GM21786 (cell line): ENCODE data around the gene RNF215.
"Not testable (repeated sequence)": the region's sequence is repeated elsewhere in the genome, so short reads cannot be mapped to it uniquely, and the experiment has no call there.

ENCODE experiments used
- ATAC-seq: cut with Tn5 transposase; IDR thresholded peaks from one replicate; pipeline ENCODE4 v1.9.1; 2021; ENCODE audit not compliant: unreplicated experiment

RNF215 gene

DNA sequence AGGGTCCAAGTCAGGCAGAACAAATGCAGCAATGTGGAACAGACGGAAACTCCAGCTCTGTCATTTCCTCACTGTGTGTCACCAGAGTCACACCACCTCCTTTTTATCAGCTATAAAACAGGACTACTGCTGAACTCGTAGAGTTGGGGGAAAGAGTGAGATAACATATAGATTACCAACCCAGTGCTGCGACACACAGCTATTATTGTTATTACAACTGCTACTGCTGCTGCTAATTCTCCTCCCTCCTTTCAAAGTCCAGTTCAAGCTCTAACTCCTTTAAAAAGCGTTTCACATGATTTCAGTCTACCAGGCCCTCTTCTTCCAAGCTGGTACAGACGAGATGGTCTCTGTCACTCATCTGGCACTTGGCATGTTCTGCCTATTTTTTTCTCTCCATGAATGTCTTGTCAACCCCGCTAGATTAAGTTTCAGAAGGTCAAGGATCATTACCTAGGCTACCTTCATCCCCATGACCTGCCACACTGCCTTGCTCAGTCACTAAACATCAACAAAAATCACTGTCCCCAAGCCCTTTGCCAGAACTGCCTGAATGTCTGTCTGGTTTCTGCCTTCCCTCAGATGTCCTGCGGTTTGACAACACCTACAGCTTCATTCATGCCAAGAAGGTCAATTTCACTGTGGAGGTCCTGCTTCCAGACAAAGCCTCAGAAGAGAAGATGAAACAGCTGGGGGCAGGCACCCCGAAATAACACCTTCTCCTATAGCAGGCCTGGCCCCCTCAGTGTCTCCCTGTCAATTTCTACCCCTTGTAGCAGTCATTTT, 34.7 kb upstream of the RNF215 start:
- ATAC-seq = no peak

DNA sequence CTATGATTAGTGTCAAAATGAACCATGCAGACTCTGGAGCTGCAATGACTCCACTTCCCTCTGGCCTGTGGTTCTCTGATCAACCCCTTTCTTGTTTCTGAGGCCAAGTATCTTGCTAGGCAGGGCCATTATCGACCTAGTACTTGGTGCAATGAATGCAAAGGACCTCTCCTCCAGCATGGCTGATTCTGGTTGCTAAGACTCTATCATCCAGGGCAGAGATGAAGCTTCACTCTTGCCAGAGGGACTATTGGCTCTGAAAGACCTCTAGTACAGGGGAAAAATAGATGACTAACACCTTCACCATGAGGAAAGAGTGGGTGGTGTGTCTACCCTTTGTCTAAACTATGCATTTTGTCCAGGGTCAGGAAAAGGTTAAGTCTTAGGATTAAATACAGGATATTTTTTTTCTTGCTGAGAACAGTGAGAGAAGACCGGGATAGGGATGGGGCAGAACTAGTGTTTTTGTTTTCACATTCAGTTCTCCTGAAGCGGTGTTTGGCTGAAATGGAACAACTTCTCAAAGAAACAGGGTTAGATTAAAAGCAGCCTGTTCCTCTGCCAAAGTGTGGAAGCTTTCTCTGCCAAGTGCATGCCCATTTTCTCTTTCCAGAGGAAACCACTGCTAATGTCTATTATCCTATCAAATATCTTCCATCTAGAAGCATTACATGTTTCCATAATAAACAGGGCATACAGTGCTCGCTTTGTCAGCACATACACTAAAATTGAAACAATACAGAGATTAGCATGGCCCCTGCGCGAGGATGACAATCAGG, 33.3 kb upstream of the RNF215 start:
- no peak for ATAC-seq

DNA sequence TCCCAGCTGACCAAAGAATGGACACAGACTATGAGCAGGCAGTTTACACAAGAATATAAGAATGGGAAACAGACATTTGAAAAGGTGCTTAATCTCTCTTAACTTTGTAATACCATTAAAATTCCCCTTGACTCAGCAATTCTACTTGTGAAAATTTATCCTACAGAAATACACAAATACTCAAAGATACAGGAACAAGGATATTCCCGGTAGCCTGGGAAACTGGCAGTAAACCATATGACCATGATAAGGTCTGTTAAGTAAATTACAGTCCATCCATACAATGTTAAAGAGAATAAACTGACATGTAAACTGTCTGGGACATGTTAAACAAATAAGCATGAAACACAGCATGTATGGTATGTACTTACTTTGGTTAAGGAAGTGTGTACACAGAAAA, 29.6 kb upstream of the RNF215 start:
- ATAC-seq = no peak

GRCh38 chr22:30416403-30416802, 29.2 kb upstream of the RNF215 start:
- no peak for ATAC-seq

- ATAC-seq = no peak
Observed at GRCh38 chr22:30414525-30415047, 27.4 kb upstream of the RNF215 start.

DNA sequence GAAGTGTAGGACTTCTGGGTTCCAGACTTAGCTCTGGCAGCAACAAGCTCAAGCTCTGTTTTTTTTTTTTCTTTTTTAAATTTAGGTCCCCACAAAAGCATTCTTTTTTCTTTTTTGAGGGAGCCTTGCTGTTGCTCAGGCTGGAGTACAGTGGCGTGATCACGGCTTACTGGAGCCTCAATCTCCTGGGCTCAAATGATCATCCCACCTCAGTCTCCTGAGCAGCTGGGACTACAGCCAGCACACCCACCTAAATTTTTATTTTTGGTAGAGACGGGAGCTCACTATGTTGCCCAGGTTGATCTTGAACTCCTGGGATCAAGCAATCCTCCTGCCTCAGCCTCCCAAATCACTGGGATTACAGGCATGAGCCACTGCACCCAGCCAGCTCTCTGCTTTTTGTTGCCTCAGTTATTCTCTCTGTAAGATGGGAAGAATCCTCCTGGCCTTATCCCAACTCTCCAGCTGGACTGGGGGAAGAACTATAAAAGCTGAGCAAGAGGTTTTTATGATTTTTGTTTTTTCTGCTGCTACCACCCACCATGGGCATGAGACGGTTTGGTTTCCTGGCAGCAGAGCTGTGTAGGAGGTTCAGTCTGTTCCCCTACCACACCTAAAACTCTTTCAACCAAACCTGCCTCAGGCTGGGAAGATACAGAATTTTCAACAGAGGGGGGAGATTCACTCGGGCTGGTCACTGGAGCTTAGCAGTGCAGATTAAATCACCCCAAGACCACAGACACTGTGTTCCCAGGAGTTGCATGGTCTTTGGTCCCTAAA, 26.7 kb upstream of the RNF215 start:
- no peak for ATAC-seq

GRCh38 chr22:30413001-30413400, 25.8 kb upstream of the RNF215 start:
- ATAC-seq = no peak

GRCh38 chr22:30411780-30412179, 24.6 kb upstream of the RNF215 start:
- no peak for ATAC-seq

DNA sequence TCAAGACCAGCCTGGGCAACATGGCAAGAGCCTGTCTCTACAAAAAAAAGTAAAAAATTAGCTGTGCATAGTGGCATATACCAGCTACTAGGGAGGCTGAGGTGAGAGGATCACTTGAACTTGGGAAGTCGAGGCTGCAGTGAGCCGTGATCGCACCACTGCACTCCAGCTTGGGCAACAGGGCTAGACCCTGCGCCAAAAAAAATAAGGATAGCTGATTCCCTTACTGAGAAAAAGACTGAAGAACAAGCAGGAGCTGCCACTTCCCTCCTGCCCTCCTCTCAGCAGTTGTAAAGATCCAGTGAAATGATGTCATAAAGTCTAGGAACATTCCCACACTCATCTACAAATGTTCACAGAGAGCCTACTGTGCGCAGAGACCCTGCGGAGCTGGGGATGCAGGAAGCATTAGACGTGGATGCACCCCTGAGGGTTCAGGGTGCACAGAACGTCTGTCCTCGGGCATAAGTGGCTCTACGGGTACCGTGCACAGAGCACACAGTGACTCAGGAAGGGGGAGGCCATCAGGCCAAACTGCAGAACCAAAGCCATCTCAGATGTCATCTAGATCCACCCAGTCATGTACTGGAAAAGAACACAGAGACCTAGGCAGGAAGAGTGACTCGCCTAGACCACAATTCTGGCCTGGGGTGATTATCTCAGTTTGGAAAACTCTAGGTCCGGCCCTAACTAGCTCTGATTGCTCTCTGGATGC, 21.3 kb upstream of the RNF215 start:
- no peak for ATAC-seq

GRCh38 chr22:30406400-30406799, 19.2 kb upstream of the RNF215 start:
- ATAC-seq = no peak

GRCh38 chr22:30405731-30406130, 18.5 kb upstream of the RNF215 start:
- ATAC-seq = no peak

GRCh38 chr22:30404307-30404706, 17.1 kb upstream of the RNF215 start:
- ATAC-seq = no peak

DNA sequence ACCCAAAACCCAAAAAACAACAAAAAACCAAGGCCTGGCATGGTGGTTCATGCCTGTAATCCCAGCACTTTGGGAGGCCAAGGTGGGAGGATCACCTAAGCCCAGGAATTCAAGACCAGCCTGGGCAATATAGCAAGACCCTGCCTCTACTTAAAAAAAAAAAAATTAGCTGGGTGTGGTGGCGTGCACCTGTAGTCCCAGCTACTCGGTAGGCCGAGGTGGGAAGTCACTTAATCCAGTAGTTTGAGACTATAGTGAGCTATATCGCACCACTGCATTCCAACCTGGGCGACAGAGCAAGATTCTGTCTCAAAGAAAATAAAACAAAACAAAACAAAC, 15.5 kb upstream of the RNF215 start:
- ATAC-seq = not testable (repeated sequence)

GRCh38 chr22:30402028-30402765, 15.0 kb upstream of the RNF215 start:
- no peak for ATAC-seq

DNA sequence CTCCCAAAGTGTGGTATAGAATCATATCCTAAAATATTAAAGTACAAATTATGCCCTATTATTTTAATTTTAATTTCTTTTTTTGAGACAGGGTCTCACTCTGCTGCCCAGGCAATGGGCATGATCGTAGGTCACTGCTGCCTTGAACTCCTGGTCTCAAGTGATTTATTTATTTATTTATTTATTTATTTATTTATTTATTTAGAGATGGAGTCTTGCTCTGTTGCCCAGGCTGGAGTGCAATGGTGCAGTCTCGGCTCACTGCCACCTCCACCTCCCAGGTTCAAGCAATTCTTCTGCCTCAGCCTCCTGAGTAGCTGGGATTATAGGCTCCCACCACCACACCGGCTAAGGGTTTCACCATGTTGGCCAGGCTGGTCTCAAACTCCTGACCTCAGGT, 13.8 kb upstream of the RNF215 start:
- ATAC-seq = not testable (repeated sequence)

DNA sequence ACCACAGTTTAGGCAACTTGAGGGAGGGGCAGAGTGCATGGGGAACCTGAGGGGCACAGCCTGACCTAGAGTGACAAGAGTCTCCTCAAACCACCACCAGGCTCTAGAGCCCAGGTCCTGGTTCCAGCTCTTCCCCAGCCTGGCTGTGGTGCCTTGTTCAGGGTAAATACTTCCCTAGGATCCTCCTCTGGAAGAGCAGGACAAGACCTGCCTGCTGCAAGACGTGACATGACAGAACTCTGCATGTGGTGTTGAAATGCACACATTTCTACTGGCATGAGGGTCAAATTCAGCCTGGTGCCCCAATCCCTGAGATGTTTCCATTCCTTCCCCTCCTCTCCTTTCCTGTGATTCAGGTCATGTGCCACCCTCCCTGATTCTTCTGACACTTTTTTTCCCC, 12.9 kb upstream of the RNF215 start:
- ATAC-seq = no peak

DNA sequence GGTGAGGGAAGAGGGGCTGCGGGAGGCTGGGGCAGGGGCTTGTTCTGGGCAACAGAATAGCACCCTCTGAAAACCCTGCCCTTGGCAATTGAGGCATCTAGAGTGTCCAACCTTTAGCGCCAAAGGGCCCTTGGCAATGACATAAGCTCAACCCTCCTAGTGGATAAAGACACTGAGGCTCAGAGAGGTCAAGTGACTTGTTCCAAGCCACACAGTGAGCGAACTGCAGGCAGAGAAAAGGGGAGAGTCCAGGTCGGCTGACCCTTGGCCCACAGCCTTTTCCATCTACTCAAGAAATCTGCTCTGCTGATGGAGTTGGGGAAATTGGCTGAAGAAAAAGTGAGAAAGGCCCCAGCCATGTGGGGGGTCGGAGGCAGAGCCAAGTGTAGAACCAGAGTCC, 12.5 kb upstream of the RNF215 start:
- ATAC-seq = no peak

DNA sequence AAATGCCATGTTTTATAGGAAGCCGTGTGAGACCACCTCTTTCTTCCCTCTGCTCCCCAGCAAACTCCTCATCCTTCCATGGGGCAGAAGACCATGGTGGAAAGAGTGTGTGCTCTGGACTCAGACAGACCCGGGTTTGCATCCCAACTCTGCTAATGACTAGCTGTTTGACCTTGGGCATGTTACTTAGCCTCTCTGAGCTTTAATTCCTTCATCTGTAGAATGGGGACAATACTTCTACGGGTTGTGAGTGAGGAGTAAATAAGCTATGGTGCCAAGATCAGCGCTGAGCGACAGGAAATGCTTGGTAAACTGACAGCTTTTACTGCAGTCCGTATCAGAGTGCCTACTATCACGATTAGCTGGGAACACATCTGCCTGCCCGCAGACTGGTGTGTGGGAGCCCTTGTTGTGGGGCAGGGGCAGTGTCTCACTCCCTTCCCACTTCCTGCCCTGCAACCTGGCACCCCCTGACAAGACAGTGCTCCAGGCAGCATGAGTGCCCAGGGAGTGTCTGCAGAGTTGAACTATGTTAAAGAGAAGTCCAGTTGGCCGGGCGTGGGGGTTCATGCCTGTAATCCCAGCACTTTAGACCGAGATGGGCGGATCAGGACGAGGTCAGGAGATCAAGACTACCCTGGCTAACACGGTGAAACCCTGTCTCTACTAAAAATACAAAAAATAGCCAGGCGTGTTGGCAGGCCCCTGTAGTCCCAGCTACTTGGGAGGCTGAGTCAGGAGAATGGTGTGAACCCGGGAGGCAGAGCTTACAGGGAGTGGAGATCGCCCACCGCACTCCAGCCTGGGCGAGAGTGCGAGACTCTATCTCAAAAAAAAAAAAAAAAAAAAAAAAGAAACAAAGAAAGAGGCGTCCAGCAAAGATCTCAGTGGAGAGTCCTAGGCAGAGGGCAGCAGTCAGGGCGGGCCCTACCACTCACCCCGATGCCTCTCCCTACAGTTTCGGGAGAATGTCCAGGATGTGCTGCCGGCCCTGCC, 11.8 kb upstream of the RNF215 start:
- no peak for ATAC-seq
